MM.1S (cell line): ENCODE data around the gene ARAP2.

Experiments used
- EZH2phosphoT487 ChIP-seq: fragments of 300-600 bp; sonication (generic); IDR thresholded peaks from 2 replicates; pipeline ENCODE4 v1.6.1; 2018; ENCODE audit warnings: antibody characterized with exemption, low read length
- TF ChIP-seq, protein P1 (sequence below): fragments of 300-600 bp; sonication (generic); IDR thresholded peaks from 2 replicates; pipeline ENCODE4 v1.5.1; 2016; ENCODE audit warnings: antibody characterized with exemption, low read length, mixed read lengths

DNA sequence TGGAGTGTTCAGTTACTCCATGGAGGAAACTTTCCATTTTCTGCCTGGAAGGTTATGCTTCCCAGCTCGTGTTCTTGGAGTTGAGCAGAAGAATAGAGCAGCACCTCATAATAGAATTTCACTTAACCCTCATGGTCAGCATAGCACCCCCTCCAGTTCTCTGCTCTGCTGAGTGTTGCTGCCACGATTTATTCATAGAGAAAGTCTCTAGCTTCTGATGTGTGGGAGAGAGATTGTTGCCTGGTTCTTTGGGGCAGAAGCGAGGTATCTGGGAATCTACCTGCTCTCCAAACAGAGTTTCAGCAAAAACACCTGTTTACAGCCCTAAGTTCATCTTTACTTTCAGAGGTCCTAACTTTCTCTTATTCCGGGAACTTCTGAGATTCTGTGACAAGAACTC is 33.2 kb upstream of the ARAP2 start:
- TF ChIP-seq, protein P1, sequence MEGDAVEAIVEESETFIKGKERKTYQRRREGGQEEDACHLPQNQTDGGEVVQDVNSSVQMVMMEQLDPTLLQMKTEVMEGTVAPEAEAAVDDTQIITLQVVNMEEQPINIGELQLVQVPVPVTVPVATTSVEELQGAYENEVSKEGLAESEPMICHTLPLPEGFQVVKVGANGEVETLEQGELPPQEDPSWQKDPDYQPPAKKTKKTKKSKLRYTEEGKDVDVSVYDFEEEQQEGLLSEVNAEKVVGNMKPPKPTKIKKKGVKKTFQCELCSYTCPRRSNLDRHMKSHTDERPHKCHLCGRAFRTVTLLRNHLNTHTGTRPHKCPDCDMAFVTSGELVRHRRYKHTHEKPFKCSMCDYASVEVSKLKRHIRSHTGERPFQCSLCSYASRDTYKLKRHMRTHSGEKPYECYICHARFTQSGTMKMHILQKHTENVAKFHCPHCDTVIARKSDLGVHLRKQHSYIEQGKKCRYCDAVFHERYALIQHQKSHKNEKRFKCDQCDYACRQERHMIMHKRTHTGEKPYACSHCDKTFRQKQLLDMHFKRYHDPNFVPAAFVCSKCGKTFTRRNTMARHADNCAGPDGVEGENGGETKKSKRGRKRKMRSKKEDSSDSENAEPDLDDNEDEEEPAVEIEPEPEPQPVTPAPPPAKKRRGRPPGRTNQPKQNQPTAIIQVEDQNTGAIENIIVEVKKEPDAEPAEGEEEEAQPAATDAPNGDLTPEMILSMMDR, result no peak
- no peak for TF ChIP-seq EZH2phosphoT487
